ENCODE results near the gene BSN.
A peak's percentile ranks its signal among the peaks of the same experiment; 100 is the strongest.

The BSN gene

GRCh38 chr3:49602877-49603411 is 48.7 kb downstream of the BSN start:
- peak in 4 of 5 donors; percentile 21 to 64 (median 30) for DNase-seq

GRCh38 chr3:49606427-49606826 is 52.1 kb downstream of the BSN start:
- DNase-seq = peak in 1 of 5 donors; percentile 9

GRCh38 chr3:49607105-49607591 is 52.9 kb downstream of the BSN start:
- DNase-seq = no peak

GRCh38 chr3:49607796-49608195 is 53.5 kb downstream of the BSN start:
- no peak for DNase-seq

- DNase-seq = no peak
Measured at GRCh38 chr3:49609314-49609713, 55.0 kb downstream of the BSN start.

- DNase-seq = no peak
Measured at GRCh38 chr3:49609815-49610214, 55.5 kb downstream of the BSN start.

- no peak for DNase-seq
Measured at GRCh38 chr3:49610666-49611280, 56.5 kb downstream of the BSN start.

- DNase-seq = no peak
Measured at GRCh38 chr3:49611291-49611690, 57.0 kb downstream of the BSN start.

- DNase-seq = no peak
Measured at GRCh38 chr3:49611719-49612118, 57.4 kb downstream of the BSN start.

- DNase-seq = no peak
Measured at GRCh38 chr3:49614936-49615335, 60.7 kb downstream of the BSN start.

- no peak for DNase-seq
Measured at GRCh38 chr3:49616061-49616460, 61.8 kb downstream of the BSN start.

GRCh38 chr3:49616491-49616941 is 62.2 kb downstream of the BSN start:
- no peak for DNase-seq

GRCh38 chr3:49617390-49618013 is 63.2 kb downstream of the BSN start:
- no peak for DNase-seq

- DNase-seq = no peak
Measured at GRCh38 chr3:49618412-49618811, 64.1 kb downstream of the BSN start.

- DNase-seq = no peak
Measured at GRCh38 chr3:49619649-49620048, 65.4 kb downstream of the BSN start.

- no peak for DNase-seq
Measured at GRCh38 chr3:49620728-49621127, 66.5 kb downstream of the BSN start.

- DNase-seq = no peak
Measured at GRCh38 chr3:49623071-49623470, 68.8 kb downstream of the BSN start.

- DNase-seq = no peak
Measured at GRCh38 chr3:49625071-49625470, 70.8 kb downstream of the BSN start.

GRCh38 chr3:49626101-49626581 is 71.9 kb downstream of the BSN start:
- DNase-seq = no peak

GRCh38 chr3:49626796-49627195 is 72.5 kb downstream of the BSN start:
- no peak for DNase-seq

GRCh38 chr3:49627634-49628033 is 73.4 kb downstream of the BSN start:
- no peak for DNase-seq

GRCh38 chr3:49628249-49628648 is 74.0 kb downstream of the BSN start:
- DNase-seq = no peak

GRCh38 chr3:49629451-49629850 is 75.2 kb downstream of the BSN start:
- no peak for DNase-seq

- no peak for DNase-seq
Measured at GRCh38 chr3:49629866-49630265, 75.6 kb downstream of the BSN start.
